Measurements from ENCODE around the gene SMOC1. TPM values are rescaled to one million over a fixed set of nuclear protein-coding genes. Genes with fewer than 3 reads are reported as not detected.
A peak's percentile ranks its signal among the peaks of the same experiment; 100 is the strongest.

Gene SMOC1
- total RNA-seq, 3 donors from 2014 or later (not counting 1 experiment from before 2014, with no cell fraction given), result not detected

- no peaks in the 10 kb centered on the region for H3K4me1 ChIP-seq (ENCODE audit: control insufficient read depth, insufficient read depth, low read length)
- ATAC-seq (no peak), DNase-seq (no peak)
- H3K27me3 Mint-ChIP-seq (ENCODE audit: low read depth in 2 of 2), result peaks cover 0 to 8% of the 10 kb centered on the region in 2 donors
- peaks cover 9 to 13% of the 10 kb centered on the region in 2 donors for H3K4me1 Mint-ChIP-seq
- H3K36me3 Mint-ChIP-seq, result no peaks in the 10 kb centered on the region
- H3K27ac Mint-ChIP-seq, result no peak overlapping the region
- intact Hi-C loops (cut with micrococcal nuclease), result no loop called here
- no peaks in the 10 kb centered on the region for H3K36me3 ChIP-seq (ENCODE audit: control insufficient read depth, insufficient read depth, low read length)
- H3K4me3 Mint-ChIP-seq, result no peak overlapping the region
- H3K9me3 ChIP-seq (ENCODE audit: control insufficient read depth, insufficient read depth, low read length), result no peaks in the 10 kb centered on the region
- 87% methylated on average over 3 of the region's 3 CpGs for WGBS (ENCODE audit: insufficient coverage)
- H3K27ac ChIP-seq (ENCODE audit: low read length), result no peak overlapping the region
- TF ChIP-seq, protein P1, sequence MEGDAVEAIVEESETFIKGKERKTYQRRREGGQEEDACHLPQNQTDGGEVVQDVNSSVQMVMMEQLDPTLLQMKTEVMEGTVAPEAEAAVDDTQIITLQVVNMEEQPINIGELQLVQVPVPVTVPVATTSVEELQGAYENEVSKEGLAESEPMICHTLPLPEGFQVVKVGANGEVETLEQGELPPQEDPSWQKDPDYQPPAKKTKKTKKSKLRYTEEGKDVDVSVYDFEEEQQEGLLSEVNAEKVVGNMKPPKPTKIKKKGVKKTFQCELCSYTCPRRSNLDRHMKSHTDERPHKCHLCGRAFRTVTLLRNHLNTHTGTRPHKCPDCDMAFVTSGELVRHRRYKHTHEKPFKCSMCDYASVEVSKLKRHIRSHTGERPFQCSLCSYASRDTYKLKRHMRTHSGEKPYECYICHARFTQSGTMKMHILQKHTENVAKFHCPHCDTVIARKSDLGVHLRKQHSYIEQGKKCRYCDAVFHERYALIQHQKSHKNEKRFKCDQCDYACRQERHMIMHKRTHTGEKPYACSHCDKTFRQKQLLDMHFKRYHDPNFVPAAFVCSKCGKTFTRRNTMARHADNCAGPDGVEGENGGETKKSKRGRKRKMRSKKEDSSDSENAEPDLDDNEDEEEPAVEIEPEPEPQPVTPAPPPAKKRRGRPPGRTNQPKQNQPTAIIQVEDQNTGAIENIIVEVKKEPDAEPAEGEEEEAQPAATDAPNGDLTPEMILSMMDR (IDR thresholded peaks at IDR 0.05), result no peak
- H3K4me3 ChIP-seq (ENCODE audit: low read length), result no peak overlapping the region
- no peaks in the 10 kb centered on the region for H3K9me3 Mint-ChIP-seq
- H3K27me3 ChIP-seq (ENCODE audit: control insufficient read depth, insufficient read depth, low read length), result no peaks in the 10 kb centered on the region
Observed at GRCh38 chr14:70049605-70050004, 170.4 kb downstream of the SMOC1 start.

DNA sequence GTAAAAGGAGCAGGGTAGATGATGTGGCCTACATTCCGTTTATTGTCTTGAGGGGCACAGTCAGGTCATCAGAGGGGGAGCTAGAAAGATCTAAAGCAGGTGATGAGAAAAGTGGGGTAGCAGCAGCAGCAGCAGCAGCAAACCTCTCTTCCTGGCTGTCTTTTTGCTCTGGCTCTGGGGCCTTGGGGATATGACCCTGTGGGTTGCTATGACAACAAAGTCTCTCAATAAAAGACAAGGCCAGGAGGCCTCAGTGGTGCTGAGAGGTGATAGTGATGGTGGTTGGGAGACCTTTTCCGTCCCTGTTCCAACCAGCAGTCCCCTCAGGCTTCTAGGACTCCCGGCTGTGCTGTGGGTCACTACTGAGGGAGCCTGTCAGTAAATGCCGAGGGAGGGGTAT, 170.9 kb downstream of the SMOC1 start:
- H3K9me3 Mint-ChIP-seq, result no peaks in the 10 kb centered on the region
- H3K9me3 ChIP-seq (ENCODE audit: control insufficient read depth, insufficient read depth, low read length), result no peaks in the 10 kb centered on the region
- H3K36me3 ChIP-seq (ENCODE audit: control insufficient read depth, insufficient read depth, low read length), result no peaks in the 10 kb centered on the region
- no peak for ATAC-seq
- H3K27me3 ChIP-seq (ENCODE audit: control insufficient read depth, insufficient read depth, low read length), result no peaks in the 10 kb centered on the region
- H3K27ac ChIP-seq (ENCODE audit: low read length), result no peak overlapping the region
- no peak overlapping the region for H3K27ac Mint-ChIP-seq
- H3K4me3 ChIP-seq (ENCODE audit: low read length), result no peak overlapping the region
- H3K27me3 Mint-ChIP-seq (ENCODE audit: low read depth in 2 of 2), result peaks cover 0 to 8% of the 10 kb centered on the region in 2 donors
- H3K4me3 Mint-ChIP-seq, result no peak overlapping the region
- peaks cover 9 to 13% of the 10 kb centered on the region in 2 donors for H3K4me1 Mint-ChIP-seq
- H3K4me1 ChIP-seq (ENCODE audit: control insufficient read depth, insufficient read depth, low read length), result no peaks in the 10 kb centered on the region
- intact Hi-C loops (cut with micrococcal nuclease), result no loop called here
- DNase-seq, result no peak
- TF ChIP-seq, protein P1 (IDR thresholded peaks at IDR 0.05), result no peak
- no peaks in the 10 kb centered on the region for H3K36me3 Mint-ChIP-seq
- WGBS (ENCODE audit: insufficient coverage), result 97% methylated on average over 3 of the region's 4 CpGs

DNA sequence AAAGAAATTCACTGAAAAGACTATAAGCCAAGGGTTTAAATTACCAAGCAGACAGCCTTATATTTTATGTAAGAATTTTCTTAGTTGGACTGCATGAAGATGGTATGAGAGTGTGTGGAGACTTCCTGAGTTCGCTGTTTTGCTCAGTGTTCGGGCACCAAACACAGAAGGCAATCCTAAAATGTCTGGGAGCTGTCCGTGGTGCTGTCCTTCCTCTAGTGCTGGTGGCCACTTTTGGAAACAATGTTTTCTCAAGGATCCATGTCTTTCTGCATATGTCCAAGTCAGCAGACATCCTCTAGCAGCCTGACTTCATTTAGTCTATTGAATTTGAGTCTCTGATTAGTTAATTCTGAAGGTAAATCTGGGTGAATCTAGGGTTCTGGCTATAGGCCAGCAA, 173.8 kb downstream of the SMOC1 start:
- 78% methylated on average over 3 of the region's 3 CpGs for WGBS (ENCODE audit: insufficient coverage)
- peaks cover 9 to 13% of the 10 kb centered on the region in 2 donors for H3K4me1 Mint-ChIP-seq

More for the DNA sequence above, 173.8 kb downstream of the SMOC1 start:
- Histone ChIP-seq H3K4me1 (ENCODE audit: control insufficient read depth, insufficient read depth, low read length) (no peaks in the 10 kb centered on the region), H3K27ac (ENCODE audit: low read length) (no peak overlapping the region), H3K27me3 (ENCODE audit: control insufficient read depth, insufficient read depth, low read length) (no peaks in the 10 kb centered on the region), H3K36me3 (ENCODE audit: control insufficient read depth, insufficient read depth, low read length) (no peaks in the 10 kb centered on the region), H3K4me3 (ENCODE audit: low read length) (no peak overlapping the region), H3K9me3 (ENCODE audit: control insufficient read depth, insufficient read depth, low read length) (no peaks in the 10 kb centered on the region)
- no peaks in the 10 kb centered on the region for H3K9me3 Mint-ChIP-seq
- no peak overlapping the region for H3K4me3 Mint-ChIP-seq
- peak in 1 of 2 donors; percentile 14 for DNase-seq
- H3K27ac Mint-ChIP-seq, result no peak overlapping the region
- TF ChIP-seq, protein P1 (IDR thresholded peaks at IDR 0.05), result no peak
- H3K36me3 Mint-ChIP-seq, result no peaks in the 10 kb centered on the region
- peaks cover 13 to 26% of the 10 kb centered on the region in 2 donors for H3K27me3 Mint-ChIP-seq (ENCODE audit: low read depth in 2 of 2)
- no peak for ATAC-seq
- intact Hi-C loops (cut with micrococcal nuclease), result no loop called here
